Measurements from ENCODE around the gene CHD9.

DNA sequence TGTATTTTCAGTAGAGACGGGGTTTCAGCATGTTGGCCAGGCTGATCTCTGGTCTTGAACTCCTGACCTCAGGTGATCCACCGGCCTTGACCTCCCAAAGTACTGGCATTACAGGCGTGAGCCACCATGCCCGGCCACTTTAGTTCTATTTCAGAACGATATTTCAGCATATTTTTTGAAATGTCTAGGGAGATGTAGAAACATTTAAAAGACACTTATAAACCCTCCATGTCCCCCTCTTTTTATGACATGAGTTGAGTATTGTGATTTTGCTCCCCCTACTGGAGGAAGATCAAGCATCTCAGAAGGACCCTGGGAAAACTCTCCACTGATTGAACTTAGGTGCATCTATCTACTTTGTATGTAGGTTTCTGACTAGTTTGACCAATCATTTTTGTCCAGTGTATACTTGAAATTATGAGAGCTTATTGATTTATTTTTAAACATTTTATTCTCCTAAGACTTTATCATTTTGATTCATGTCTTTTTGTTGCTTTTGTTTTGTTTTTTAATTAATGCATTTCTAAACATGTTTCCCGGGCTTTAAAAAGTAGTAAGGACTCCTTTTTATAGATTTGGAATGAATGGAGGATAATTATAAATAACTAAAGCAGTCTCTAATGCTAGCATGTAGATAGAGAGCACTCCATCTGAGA is 105.1 kb downstream of the CHD9 start:
- TF ChIP-seq, protein P1, sequence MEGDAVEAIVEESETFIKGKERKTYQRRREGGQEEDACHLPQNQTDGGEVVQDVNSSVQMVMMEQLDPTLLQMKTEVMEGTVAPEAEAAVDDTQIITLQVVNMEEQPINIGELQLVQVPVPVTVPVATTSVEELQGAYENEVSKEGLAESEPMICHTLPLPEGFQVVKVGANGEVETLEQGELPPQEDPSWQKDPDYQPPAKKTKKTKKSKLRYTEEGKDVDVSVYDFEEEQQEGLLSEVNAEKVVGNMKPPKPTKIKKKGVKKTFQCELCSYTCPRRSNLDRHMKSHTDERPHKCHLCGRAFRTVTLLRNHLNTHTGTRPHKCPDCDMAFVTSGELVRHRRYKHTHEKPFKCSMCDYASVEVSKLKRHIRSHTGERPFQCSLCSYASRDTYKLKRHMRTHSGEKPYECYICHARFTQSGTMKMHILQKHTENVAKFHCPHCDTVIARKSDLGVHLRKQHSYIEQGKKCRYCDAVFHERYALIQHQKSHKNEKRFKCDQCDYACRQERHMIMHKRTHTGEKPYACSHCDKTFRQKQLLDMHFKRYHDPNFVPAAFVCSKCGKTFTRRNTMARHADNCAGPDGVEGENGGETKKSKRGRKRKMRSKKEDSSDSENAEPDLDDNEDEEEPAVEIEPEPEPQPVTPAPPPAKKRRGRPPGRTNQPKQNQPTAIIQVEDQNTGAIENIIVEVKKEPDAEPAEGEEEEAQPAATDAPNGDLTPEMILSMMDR (IDR thresholded peaks at IDR 0.05), result peak in 5 of 6 experiments; percentile 42 to 66 (median 62)
- TF ChIP-seq POLR2A (IDR thresholded peaks at IDR 0.05), result no peak
